DLD1 (cell line): ENCODE measurements around the gene HDAC4.
"Not testable (repeated sequence)": the region's sequence is repeated elsewhere in the genome, so short reads cannot be mapped to it uniquely, and the experiment has no call there.

Experiments
- in situ Hi-C: cut with HindIII; loops from 2 replicates; pipeline ENCODE4 v1.10.0; 2017; ENCODE audit warnings: low sequenced_read_pairs

The HDAC4 gene

DNA sequence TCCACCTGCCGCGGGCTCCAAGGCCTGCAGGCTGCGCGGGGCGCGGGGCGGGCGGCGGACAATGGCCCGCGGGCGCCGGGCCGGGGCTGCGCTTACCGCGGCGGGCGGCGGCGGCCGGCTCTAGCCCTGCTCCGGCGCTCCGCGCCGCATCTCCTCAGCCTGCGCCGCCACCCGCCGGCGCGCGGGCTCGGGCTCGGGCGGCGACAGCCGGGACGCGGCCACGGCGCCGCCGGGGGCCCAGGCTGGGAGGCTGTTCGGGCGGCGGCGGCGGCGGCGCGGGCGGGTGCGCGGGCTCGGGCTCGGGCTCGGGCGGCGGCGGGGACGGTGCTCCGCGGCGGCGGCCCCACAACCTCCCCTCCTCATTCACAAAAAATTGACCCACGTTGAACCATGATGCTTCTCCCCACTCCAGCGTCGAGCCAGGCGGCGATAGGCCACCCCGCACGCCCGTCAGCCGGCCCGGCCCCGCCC lies at the start of gene HDAC4:
Gene HDAC4, minus strand, starts transcription at position 425 of the 471 bp plus-strand sequence. CDS start 48,321 bp downstream, outside the sequence.
- in situ Hi-C loops, result no loop called here

DNA sequence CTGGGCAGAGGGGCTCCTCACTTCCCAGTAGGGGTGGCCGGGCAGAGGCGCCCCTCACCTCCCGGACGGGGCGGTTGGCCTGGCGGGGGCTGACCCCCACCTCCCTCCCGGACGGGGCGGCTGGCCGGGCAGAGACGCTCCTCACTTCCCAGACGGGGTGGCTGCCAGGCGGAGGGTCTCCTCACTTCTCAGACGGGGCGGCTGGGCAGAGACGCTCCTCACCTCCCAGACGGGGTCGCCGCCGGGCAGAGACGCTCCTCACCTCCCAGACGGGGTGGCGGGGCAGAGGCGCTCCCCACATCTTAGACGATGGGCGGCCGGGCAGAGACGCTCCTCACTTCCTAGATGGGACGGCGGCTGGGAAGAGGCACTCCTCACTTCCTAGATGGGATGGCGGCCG lies 48.6 kb upstream of the HDAC4 start:
- in situ Hi-C loops, result not testable (repeated sequence)

DNA sequence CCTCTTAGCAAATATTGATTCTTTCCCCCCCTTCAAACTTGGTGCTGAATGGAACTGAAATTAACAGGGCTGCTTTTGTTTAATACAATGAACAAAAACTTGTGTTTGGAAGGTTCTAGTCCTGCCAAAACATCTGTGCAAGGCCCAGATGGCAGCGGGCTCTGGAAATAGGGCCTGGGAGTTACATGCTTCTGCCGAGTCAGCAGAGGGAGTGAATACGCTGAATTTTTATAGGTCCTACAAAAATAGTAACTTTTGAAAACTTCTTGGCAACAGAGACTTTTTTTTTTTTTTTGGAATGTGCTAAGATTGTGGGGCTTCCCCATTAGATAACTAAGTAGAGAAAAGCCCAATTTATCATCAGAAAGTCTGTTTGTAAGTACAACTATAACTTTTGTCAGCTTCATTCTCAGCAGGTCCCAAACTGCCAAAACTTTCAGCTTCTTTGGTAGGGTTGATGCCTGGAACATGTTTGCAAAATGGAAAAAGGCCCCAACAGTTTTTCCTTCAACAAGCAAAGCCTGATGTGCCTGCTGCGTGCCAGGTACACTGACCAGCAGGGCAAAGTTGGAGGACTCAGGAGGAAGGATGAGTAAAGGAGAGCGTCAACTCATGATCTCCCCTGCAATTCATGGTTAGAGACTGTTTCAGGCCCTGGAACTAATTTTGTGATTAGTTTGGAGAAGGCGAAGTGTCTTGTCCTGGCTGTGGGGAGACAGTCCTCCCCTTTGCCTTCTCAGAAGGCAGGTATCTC lies 45.1 kb upstream of the HDAC4 start:
- in situ Hi-C loops, result no loop called here

DNA sequence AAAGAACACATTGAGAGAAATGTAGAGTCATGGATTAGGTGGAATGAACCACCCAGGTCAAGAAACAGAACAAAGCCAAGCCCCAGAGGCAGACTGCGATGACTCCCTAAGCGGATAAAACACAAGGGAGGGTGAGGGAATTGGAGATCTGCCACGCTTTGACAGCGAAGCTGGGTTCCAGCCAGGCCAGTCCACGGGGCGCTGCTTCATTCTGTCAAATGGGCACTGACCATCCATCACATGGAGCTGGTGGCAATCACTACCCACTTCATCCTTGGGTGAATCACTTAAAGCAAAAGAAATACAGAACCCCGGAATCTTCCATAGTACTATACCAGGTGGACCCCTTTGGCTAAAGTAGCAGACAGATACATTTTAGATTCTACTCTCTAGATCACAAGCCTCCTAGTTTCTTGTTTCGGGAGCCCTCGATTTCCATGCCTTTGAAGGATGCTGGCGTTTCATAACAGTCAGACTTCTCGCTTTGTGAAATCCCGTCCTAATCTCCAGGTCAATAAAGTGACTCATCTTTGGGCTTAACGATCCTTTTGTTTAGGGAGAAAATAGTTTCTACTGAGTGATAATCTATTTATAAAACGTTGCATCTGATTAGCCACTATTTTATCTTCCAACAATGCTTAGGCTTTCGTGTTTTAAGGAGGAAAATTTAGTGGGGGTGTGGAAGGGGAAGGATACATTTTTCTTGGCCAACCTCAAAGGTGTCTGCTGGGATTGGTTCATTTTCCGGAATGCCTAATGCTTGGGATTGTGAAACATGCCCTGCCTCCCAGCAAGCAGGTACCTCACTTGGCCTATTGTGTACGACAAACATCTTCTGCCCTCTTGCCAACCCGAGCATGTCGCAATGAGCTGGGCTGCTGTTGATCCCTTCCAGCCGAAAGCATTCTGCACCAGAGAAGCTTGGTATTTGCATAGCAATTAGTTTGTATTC lies 44.1 kb upstream of the HDAC4 start:
- in situ Hi-C loops, result no loop called here

DNA sequence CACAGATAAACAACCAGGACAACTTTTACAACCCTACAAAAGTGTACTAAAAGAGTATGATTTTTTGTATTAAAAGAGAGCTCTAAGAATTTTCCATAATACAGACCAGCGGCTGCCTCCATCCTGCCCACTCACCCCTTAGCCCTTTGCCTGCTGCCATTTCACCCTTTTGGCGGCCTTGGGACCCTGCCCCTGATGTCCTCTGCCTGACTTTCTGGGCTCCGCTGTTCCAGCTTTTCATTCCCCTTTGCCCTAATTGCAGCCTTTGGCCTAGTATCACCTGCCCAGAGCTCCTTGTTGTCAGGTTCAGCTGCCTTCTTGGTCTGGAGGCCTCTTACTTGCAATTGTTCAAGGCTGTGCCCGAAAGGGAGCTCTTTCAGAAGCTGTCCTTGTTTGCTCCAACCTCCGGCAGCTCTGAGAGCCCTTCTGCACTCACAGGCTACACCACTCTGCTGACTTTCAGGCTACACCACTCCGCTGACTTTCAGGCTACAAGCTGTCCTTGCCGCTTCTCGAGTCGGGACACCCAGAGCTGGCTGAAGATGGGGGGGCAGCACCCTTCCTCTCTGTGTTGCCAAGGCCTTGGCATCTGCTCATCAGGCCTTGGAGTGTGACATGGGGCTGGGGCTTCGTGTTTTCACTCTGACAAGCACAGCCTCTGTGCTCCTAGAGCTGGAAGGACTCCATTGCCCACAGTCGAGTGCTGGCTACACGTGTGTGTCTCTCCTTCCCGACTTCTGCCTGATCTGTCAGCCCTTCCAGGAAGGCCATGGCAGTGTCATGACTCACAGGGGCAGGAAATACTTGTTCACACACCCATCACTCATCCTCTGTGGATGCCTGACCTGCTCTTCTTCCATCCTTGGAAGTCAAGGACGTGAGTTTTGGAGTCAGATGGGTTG lies 43.1 kb upstream of the HDAC4 start:
- in situ Hi-C loops, result no loop called here

DNA sequence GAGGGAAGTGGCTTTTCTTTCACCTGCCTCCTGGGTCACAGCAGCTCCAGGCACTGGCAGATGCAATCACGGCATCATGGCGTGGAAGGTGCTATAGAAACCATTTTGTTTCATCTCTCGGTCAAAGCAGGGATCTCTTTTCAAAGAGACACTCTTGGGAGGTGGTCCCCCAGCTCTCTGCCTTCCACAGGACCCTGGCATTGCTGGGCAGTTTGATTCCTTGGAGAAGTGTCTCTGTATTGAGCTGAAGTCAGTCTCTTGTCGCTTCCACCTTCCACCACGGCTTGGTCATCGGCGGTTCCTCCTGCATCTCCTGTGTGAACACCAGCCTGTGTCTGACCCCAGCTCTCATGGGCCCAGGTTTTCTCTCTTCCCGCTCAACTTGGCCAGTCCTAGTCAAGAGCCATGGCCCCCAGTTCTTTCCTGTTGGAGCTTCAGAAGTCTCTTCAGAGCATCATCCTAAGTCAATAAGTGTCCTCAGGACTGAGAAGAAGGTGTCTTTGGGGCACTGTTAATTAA lies 42.3 kb upstream of the HDAC4 start:
- in situ Hi-C loops, result no loop called here

DNA sequence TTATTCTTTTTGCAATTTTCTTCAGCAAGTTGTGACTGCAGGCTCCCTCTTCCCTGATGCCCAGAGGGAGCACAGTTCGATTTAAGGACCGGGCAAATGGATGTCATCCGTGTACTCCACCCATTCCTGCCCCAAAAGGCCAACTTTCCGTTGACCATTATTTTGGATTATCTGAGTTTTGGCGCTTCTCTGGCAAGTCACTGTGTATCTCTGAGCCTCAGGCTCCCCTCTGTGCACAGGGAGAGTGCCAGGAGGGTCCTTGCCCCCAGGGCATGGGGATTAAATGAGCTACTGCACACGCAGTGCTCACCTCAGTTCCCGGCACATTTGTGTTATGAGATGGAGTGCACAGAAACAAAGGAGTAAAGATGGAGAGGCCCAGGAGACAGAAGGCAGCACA lies 41.4 kb upstream of the HDAC4 start:
- in situ Hi-C loops, result no loop called here

DNA sequence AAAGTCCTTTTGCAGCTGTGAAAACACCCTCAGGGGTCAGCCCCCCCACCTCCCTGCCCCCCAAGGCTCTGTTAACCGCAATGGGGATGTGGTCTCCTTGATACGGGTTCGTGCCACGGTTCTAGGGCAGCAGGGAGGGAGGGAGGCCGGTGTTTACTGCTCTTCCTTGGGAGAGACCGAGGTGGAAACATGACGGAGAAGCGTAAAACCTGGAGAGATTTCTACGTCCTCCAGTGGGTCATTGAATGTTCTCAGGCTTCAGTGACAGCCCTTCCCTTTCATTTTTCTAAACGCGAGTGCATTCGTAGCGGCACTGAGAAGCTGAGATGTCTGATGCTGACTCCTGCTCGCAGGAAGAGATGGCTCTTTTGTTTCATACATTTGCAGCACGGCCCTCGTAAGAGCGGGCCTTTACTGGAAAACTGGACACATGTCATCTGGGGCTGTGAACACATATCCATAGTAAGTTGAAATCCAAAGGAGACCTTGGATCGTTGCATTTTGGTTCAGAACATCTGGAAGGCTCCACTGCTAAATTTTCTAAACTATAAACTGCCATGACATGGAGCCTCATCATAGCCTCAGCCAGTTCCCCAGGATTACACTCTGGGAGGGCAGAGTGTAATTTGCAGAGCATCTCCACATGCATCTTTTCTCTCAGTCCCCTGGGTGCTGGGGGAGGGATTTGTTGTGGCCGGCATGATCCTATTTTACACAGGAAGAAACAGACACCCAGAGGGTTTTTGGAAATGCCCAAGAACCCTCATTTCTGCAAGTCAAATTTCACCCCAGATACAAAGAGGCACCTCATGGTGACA lies 40.6 kb upstream of the HDAC4 start:
- in situ Hi-C loops, result no loop called here

DNA sequence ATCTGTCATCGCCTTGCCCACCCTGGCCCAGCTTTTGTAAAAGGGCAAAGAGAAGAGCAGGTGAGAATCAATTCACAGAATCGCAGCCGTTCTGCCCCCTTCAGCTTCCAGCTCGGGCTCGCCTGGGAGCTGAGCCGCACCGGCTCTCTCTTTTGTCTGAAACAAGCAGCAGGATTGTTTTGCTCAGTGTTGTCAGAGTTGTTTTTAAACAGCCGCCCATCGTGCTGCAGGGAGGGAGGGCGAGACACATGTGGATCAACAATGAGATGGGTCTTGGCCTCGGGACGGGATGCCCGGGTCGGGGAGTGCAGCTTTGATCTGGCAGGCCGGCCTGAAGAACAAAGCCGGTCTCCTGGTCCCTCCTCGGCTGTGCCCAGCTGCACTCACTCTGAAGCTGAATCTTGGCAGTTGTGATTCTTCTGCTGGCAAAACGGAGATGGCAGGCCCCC lies 39.7 kb upstream of the HDAC4 start:
- in situ Hi-C loops, result no loop called here

DNA sequence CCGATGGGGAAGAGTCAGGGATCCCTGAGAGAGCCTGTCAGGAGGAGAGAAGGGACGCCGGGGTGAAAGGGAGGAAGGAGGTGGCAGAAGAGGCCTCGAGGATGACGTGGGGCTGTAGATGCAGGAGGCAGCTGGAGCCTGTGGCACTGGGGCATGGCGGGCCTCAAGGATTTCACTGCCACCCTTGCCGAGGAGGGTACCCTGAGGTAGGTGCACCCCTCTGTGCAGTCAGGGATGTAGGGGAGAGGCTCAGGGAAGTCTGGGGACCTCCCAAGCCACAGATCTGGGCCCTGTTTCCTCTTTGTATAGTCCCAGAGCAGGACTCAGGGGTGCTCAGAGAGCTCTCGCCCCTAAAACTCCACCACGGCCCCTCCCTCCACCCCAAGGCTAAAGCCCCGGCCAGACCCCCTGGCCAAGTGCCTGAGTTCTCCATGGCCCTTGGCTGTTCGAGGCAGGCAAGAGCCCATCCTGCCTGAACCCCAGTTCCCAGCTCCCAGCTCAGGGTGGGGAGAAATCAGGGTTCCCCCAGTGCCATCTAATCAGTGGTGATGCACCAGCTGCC lies 39.0 kb upstream of the HDAC4 start:
- in situ Hi-C loops, result no loop called here

DNA sequence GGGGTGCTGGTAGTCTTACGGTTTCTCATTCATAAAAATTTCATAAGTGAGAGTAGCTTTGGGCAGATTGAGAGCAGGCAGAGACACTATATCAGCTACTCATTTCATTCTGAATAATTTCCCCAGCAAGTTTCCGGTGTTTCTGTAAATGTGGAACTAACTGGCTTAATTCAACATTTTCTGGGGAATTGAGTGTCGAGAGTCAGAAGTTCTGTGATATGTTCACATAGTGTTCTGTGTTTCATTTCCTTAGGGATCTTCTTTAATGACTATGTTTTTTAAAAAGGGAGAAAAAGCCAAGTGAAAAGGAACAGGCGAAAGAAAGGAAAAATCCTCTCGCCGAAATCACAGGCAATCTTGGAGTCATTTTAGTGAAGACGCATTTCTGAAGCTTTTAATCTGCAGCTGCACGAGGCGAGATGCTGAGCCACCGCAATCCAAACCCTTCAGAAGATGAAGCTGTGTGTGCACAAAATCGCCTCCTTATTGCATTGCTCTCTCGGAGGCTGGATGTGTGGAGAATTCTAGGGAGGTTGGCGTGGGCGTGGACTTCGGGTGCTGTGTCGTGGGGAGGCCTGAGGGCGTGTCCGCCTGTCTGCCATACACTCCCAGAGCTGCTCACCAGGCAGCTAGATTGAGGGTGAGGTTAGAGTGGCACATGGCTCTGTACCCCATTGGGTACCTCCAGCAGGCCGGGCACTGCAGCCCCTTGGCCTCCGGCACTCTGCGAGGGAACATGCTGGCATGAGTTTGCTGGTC lies 38.4 kb upstream of the HDAC4 start:
- in situ Hi-C loops, result no loop called here

DNA sequence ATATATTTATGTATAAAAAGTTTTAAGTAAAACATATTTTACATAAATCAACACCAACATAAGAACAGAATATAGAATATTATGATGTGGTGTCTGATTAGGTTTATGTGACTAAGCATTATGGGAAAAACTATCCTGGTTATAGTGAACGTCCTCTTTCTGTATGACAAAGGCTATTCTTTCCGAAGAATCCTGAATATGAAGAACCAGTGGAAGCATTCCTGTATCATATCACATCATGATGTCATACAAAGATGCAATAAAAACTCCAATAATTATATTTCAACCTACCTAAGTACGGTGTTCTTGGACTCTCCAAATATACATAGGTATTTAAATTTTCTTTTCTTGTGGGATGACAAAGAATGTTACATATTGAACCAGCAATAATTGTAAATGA lies 37.5 kb upstream of the HDAC4 start:
- in situ Hi-C loops, result no loop called here

DNA sequence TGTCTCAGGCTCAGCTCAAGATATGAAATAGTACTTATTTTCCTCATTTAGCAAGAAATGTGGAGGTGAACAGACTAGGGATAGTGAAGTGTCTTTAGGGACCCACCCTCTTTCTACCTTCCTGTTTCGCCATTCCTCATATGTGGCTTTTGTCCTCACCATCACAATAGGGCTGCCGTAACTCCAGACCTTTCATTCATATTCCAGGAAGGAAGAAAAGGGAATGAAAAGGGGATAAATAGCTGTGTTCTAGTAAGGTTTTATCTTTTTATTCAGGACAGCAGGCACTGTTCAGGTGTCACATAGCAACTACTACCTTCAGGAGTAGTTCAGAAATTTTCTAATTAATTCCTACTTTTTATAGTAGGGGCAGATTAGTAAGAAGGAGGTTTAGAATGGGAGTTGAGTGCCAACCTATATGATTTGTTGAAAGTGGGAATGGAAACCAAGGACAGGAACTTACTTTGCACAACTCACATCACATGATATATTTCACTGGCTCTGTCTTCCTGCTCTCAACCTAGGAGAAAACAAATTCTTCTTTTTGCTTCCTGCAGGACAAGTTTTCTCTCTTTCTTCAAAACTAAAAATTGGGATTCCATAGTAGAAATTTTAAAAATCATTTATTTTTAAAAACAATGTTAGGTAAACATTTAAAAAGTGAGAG lies 36.0 kb upstream of the HDAC4 start:
- in situ Hi-C loops, result no loop called here

DNA sequence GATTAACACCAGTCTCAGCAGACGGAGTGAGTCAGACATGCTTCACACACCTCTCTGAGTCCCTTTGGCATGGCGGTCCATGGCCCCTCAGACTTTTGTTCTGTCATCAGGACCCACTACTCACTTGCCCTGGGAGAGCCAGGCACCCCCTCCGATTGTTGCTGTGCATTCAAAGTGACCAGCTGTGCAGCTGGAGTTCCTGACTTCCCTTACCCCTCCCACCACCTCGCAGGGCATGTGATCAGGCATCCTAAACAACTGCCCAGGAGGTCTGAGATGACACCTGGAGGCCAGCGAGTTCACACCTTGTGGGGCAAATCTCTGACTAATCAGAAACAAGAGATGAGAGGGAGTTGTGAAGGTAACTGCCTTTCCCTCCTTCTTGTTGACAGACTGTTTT lies 35.3 kb upstream of the HDAC4 start:
- in situ Hi-C loops, result no loop called here

DNA sequence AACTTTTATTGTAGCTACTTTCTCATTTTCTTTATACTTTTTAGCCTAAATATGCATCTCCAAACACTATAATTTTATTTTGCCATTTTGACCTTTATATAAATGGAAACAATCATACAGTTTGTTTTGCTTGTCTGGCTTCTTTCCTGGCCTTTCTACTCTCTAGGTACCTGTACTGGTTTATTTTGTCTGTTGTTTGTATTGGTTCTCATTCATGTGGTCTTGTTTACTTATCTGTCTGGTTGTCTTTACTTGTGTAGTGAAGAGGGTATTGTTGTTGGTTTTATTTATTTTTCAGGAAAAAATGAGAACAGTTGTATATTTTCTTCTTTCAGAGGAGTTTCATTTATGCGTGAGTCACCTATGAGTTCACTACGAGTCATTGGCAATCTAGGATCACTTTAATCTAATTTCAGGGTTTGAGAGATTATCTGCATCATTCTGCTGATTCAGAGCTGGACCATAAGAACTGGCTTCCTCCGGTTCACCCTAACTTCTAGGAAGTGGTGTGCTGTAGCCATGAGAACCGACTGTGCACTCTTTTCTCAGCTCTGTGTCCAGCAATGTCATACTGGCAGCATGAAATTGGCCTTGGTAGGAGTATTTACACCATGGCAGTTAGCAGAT lies 33.1 kb upstream of the HDAC4 start:
- in situ Hi-C loops, result no loop called here

DNA sequence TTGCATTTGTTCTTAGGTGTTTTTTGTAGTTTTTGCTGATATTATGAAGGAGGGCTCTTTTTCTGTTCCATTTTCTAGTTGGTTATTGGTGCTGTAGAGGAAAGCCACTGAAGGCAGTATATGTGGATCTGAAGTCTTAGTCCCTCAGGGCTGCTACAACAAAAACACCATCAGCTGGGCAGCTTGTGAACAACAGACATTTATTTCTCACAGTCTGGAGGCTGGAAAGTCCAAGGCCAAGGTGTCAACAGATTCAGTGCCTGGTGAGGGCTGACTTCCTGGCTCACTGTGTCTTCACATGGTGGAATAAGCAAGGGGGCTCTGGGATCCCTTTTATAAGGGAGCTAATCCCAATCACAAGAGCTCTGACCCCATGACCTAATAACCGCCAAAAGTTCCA lies 31.4 kb upstream of the HDAC4 start:
- in situ Hi-C loops, result no loop called here

DNA sequence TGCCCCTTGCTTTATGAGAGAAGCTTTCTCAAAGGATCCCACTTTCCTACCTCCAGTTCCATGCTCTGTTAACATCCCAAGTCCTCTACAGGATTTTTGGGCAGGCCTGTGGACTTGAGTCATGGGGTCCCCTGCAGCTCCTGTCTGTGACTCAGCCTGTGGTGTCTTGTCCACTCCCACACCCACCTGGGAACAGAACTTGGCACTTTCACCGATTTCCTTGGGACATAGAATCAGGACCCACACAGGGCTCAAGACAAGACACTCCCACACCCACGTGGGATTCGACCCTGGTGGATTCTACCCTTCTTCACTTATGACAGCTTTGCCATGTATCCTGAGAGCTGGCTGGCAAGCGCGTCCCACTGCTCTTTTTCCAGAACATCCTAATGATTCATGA lies 30.7 kb upstream of the HDAC4 start:
- in situ Hi-C loops, result no loop called here
